Neural cell (in vitro differentiated cells): ENCODE data around the gene MAP3K20. TPM values are rescaled to one million over a fixed set of nuclear protein-coding genes. Genes with fewer than 3 reads are reported as not detected.

Experiments
- H2AFZ ChIP-seq: fragments of 200-600, 300-800 bp; sonication (generic), shearing (Covaris generic); 2 replicates; pipeline ENCODE4 v1.6.0; 2014; ENCODE audit warnings: low read depth, mild to moderate bottlenecking, antibody characterized with exemption, low read length, moderate library complexity
- H3F3A ChIP-seq: fragments of 200-600 bp; shearing (Covaris generic); 2 replicates; pipeline ENCODE4 v1.6.1; 2016; ENCODE audit warnings: mild to moderate bottlenecking, moderate library complexity, mixed read lengths, antibody characterized with exemption, low read length; ENCODE audit not compliant: insufficient read depth, poor library complexity, severe bottlenecking
- H3K27ac ChIP-seq: fragments of 200-600, 300-800 bp; sonication (generic), shearing (Covaris generic); 2 replicates; pipeline ENCODE4 v1.5.1; 2014; ENCODE audit warnings: mild to moderate bottlenecking, low read length, moderate library complexity
- H3K27me3 ChIP-seq: fragments of 300-800, 200-600 bp; sonication (generic), shearing (Covaris generic); 2 replicates; pipeline ENCODE4 v1.6.0; 2014; ENCODE audit warnings: mild to moderate bottlenecking, low read depth, low read length, moderate library complexity; ENCODE audit not compliant: insufficient read depth
- H3K36me3 ChIP-seq: fragments of 300-800, 200-600 bp; sonication (generic), shearing (Covaris generic); 2 replicates; pipeline ENCODE4 v1.5.1; 2014; ENCODE audit warnings: mild to moderate bottlenecking, antibody characterized with exemption, low read length, moderate library complexity; ENCODE audit not compliant: insufficient read depth
- H3K4me2 ChIP-seq: fragments of 300-800, 200-600 bp; sonication (generic), shearing (Covaris generic); 2 replicates; pipeline ENCODE4 v1.6.0; 2014; ENCODE audit warnings: mild to moderate bottlenecking, low read length
- H3K4me3 ChIP-seq: fragments of 300-800, 200-600 bp; sonication (generic), shearing (Covaris generic); 2 replicates; pipeline ENCODE4 v1.5.1; 2014; ENCODE audit warnings: mild to moderate bottlenecking, low read length, moderate library complexity
- H3K79me2 ChIP-seq: fragments of 200-600 bp; shearing (Covaris generic); replicated peaks from 2 replicates; pipeline ENCODE4 v1.6.0; 2014; ENCODE audit warnings: mild to moderate bottlenecking, low read length, moderate library complexity; ENCODE audit not compliant: insufficient read depth
- H3K9ac ChIP-seq: fragments of 300-800, 200-600 bp; sonication (generic), shearing (Covaris generic); 2 replicates; pipeline ENCODE4 v1.6.1; 2016; ENCODE audit warnings: mild to moderate bottlenecking, low read length, mixed read lengths
- H3K9me2 ChIP-seq: fragments of 200-600 bp; shearing (Covaris generic); 2 replicates; pipeline ENCODE4 v1.6.1; 2016; ENCODE audit warnings: mild to moderate bottlenecking, low read length, mixed read lengths; ENCODE audit not compliant: insufficient read depth
- H3K9me3 ChIP-seq: fragments of 200-600, 300-800 bp; sonication (generic), shearing (Covaris generic); 2 replicates; pipeline ENCODE4 v1.6.1; 2016; ENCODE audit warnings: mild to moderate bottlenecking, mixed run types, low read length, moderate library complexity, mixed read lengths
- H4K20me1 ChIP-seq: fragments of 200-600 bp; shearing (Covaris generic); 2 replicates; pipeline ENCODE4 v1.6.1; 2016; ENCODE audit warnings: mild to moderate bottlenecking, mixed run types; ENCODE audit not compliant: insufficient read depth
- CTCF ChIP-seq: fragments of 450-650 bp; IDR thresholded peaks from 2 replicates; pipeline ENCODE4 v1.5.1; 2014; ENCODE audit warnings: antibody characterized with exemption, mild to moderate bottlenecking, moderate library complexity; ENCODE audit not compliant: poor library complexity, severe bottlenecking
- EP300 ChIP-seq: fragments of 450-650 bp; conservative IDR thresholded peaks from 2 replicates; pipeline ENCODE4 v1.6.1; 2014; ENCODE audit warnings: antibody characterized with exemption, mild to moderate bottlenecking, moderate library complexity; ENCODE audit not compliant: poor library complexity, severe bottlenecking
- EZH2 ChIP-seq: fragments of 200-600, 300-800 bp; shearing (Covaris generic), sonication (generic); IDR thresholded peaks from 2 replicates; pipeline ENCODE4 v1.6.1; 2014; ENCODE audit warnings: antibody characterized with exemption, low read length, borderline replicate concordance, mild to moderate bottlenecking; ENCODE audit not compliant: insufficient read depth, poor library complexity, severe bottlenecking
- MXI1 ChIP-seq: fragments of 450-650 bp; conservative IDR thresholded peaks from 2 replicates; pipeline ENCODE4 v1.6.1; 2014; ENCODE audit warnings: antibody characterized with exemption, mild to moderate bottlenecking; ENCODE audit not compliant: poor library complexity, severe bottlenecking
- POLR2AphosphoS5 ChIP-seq: IDR thresholded peaks from 2 replicates; pipeline ENCODE4 v1.6.1; 2012
- RAD21 ChIP-seq: fragments of 450-650 bp; conservative IDR thresholded peaks from 2 replicates; pipeline ENCODE4 v1.6.1; 2014; ENCODE audit warnings: antibody characterized with exemption, mild to moderate bottlenecking, moderate library complexity
- REST ChIP-seq: IDR thresholded peaks from 2 replicates; pipeline ENCODE4 v1.6.1; 2012; ENCODE audit warnings: borderline replicate concordance
- SMC3 ChIP-seq: fragments of 450-650 bp; conservative IDR thresholded peaks from 2 replicates; pipeline ENCODE4 v1.6.1; 2014; ENCODE audit warnings: antibody characterized with exemption, mild to moderate bottlenecking, moderate library complexity; ENCODE audit not compliant: poor library complexity
- TAF1 ChIP-seq: IDR thresholded peaks from 2 replicates; pipeline ENCODE4 v1.6.1; 2012; ENCODE audit warnings: low read depth
- polyA plus RNA-seq: library from polyadenylated mRNA; depleted of rRNA; stranded (reverse); fragments of >200 nt; gene quantifications from 2 replicates; pipeline ENCODE4 v1.2.3, GENCODE V29; 2014

Gene MAP3K20
- polyA plus RNA-seq, 1 donor from 2014 or later = 0.48 TPM

GRCh38 chr2:173136599-173136998, 61.0 kb downstream of the MAP3K20 start:
- Histone ChIP-seq H3K9ac (no peak overlapping the region), H3F3A (no peaks in the 10 kb centered on the region), H3K27me3 (no peaks in the 10 kb centered on the region), H4K20me1 (no peaks in the 10 kb centered on the region), H3K9me3 (no peaks in the 10 kb centered on the region), H3K9me2 (no peaks in the 10 kb centered on the region), H3K27ac (no peak overlapping the region), H3K36me3 (no peaks in the 10 kb centered on the region), H3K4me2 (no peak overlapping the region), H3K4me3 (no peak overlapping the region), H3K79me2 (no peaks in the 10 kb centered on the region), H2AFZ (no peak overlapping the region)
- no peak for TF ChIP-seq EP300
- no peak for TF ChIP-seq TAF1
- TF ChIP-seq POLR2AphosphoS5 = no peak
- TF ChIP-seq MXI1 = no peak
- TF ChIP-seq REST = no peak
- TF ChIP-seq RAD21 = no peak
- TF ChIP-seq CTCF = no peak
- TF ChIP-seq SMC3 = no peak
- no peak for TF ChIP-seq EZH2

- Histone ChIP-seq H3K4me3 (no peak overlapping the region), H3K79me2 (no peaks in the 10 kb centered on the region), H3K27me3 (no peaks in the 10 kb centered on the region), H3K36me3 (no peaks in the 10 kb centered on the region), H4K20me1 (no peaks in the 10 kb centered on the region), H3K9me3 (no peaks in the 10 kb centered on the region), H3K9me2 (no peaks in the 10 kb centered on the region), H3F3A (no peaks in the 10 kb centered on the region), H3K4me2 (no peak overlapping the region), H3K27ac (no peak overlapping the region), H2AFZ (no peak overlapping the region), H3K9ac (no peak overlapping the region)
- TF ChIP-seq POLR2AphosphoS5 (no peak), CTCF (no peak), EP300 (no peak), MXI1 (no peak), REST (no peak), SMC3 (no peak), RAD21 (no peak), EZH2 (no peak), TAF1 (no peak)
These were observed 62.0 kb downstream of the MAP3K20 start for GRCh38 chr2:173137610-173138009.
